HG03432 (cell line): Measurements from ENCODE around the gene IFNK.

ENCODE experiments used
- ATAC-seq: cut with Tn5 transposase; IDR thresholded peaks from one replicate; pipeline ENCODE4 v1.9.1; 2021; ENCODE audit warnings: mild to moderate bottlenecking, moderate library complexity; ENCODE audit not compliant: unreplicated experiment

The IFNK gene

DNA sequence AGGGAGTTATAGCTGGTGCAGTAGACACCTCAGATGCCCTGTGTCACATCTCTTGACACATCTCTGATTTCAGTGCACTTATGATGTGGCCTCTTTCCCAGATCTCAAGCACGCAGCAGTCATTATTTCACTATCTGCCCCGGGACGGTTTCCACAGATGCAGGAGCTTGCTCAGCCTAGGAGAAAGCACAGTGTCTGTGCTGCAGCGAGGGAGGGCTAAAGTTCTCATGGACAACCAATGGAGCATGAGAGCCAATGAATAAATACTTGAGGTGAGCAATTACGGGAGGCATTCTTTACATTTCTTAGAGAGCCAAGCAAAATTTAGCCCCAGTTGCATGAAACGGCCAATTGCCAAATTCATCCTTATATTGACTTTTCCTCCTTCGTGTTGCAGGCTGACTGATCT lies 12.9 kb downstream of the IFNK start:
- ATAC-seq, result no peak

DNA sequence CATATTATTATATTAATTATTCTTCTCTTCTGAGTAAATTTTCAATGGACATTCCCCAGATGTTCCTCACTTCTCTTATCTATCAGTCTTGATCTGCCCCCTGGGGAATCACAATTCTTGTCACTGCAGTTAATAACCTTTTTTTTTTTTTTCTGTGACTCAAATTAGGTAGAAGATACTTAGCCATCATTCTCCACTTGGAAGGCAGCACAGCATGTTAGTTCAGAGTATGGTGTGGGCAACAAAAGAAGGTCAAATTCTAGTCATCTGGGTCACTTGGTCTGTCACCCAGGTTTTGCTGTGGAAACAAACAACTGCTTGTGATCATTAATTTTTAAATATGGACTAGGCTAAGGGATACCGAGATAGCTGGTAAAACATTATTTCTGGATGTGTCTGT lies 13.7 kb downstream of the IFNK start:
- no peak for ATAC-seq

DNA sequence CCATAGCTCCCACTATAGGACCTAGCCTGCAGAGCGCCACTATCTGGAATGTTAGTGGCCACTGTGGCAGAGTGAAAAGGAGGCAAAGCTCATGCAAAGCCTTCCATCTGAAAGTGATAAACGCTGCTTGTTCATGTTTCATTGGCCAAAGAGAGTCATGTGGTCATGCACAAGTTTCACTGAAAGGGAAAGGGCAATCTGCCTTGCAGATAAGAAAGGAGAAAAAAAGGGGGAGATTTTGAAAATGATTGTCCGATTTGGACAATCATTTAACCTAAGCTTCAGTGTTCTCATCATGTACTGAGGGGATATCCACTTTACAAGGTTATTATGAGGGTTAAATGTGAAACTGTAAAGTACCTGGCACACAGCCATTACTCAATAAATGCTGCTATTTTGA lies 14.6 kb downstream of the IFNK start:
- peak; percentile 60 for ATAC-seq

DNA sequence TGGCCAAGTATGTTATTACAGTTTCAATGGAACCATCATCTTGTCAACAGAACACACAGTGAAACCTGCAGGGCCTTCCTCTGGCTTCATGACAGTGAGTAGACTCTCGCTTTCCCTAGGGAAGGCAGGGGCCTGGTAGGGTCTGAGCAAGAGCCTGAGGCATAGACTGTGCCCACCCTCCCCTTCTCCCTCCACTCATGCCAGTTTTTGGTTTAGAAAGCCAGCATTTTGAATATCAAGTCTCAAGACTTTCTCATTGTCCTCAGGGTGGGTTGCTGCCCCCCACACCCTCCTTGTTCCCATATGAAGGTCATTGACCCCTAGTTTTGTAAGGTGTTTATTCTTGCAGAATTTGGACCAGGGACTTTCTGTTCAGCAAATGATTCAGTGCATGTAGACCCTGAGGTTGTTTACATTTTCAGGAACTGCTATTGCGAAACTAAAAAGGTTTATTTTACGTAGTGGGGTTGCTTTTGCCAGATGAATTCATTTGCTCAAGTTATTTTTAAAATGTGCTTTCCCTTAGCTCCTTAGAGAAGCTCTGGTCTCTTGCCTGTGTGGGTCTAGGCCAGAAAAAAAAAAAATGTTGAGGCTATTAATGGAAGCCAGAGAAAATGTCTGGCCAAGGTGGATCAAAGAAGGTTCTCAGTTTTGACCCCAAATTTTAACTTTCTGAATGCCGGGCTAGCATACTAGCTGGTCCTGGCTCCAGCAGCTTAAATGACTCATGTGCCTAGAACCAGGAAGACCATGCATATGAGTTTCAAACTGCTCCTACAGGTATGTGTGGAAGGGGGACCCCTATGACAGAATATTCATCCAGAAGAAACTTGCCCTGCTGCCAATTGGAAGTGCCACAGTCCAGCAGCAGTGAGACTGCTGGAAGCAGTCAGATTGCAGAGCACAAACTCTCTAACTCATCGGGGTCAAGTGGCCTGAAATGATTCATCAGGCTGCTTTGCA lies 15.7 kb downstream of the IFNK start:
- ATAC-seq, result peak; percentile 59

DNA sequence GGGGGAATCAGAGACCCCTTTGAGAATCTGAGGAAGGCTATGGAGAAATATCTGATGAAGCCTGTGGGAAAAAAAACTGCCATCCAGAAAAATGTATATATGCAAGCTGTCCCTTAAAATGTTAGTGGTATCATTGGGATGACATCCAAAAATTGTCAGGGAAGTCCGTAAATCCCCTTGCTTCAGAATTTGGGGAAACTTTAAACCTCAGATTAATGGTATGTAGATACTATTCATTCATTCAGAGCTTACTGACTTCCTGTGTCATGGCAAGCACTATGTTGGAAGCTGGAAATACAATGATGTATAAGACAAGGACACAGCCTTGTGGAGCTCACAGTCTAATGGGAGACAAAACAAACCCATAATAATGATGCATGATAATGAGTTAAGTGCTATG lies 16.4 kb downstream of the IFNK start:
- ATAC-seq, result no peak

DNA sequence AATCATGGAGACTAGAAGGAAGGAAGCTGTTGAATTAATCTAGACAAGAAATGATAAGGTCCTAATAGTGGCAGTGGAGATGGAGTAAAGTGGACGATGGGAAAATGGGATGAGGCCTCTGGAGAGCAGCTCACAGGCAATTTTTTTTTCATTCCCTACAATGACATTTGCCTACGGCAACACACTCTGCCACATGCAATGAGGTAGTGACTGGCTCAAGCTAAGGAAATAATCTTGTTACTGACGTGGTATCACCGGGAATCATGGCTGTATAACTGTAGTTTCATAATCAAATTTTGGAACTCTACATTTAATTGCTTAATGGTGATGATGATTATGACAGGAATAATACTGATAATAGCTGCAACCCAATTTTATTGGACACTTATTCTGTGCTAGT lies 17.6 kb downstream of the IFNK start:
- ATAC-seq, result no peak

DNA sequence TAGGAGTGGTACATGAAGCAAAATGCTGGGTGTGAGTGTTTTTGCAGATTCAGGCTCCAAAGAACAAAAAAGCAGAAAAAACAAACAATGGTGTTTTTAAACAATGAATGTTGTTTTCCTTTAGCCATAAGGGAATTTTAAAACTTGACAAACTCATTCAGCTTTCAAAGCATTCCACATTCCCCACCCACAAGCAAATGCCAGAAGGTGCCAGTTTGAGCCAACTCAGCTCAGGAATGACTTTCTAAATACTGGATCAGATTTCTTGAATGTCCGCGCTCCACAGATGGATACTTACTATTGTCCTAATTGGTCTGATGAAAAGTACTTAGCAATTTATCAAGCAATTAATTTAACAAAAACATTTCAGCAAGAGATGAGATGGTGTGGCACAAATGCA lies 18.4 kb downstream of the IFNK start:
- ATAC-seq, result no peak

DNA sequence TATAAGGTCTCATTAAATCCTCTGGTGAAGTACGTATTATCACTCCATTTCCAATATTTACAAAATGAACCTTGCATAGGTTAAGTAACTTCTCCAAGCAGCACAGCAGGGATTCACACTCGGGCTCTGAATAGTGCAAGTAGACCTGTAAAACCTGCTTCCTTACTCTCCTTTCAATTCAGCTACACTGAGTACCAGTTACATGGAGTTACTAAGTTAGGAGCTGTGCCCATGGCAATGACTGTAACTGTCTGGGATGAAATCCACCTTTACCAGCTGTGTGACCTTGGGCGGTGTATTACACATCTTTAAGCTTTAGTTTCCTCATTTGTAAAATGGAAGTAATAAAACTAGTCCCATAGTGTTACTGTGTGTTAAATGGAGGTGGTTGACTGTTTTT lies 21.4 kb downstream of the IFNK start:
- no peak for ATAC-seq

DNA sequence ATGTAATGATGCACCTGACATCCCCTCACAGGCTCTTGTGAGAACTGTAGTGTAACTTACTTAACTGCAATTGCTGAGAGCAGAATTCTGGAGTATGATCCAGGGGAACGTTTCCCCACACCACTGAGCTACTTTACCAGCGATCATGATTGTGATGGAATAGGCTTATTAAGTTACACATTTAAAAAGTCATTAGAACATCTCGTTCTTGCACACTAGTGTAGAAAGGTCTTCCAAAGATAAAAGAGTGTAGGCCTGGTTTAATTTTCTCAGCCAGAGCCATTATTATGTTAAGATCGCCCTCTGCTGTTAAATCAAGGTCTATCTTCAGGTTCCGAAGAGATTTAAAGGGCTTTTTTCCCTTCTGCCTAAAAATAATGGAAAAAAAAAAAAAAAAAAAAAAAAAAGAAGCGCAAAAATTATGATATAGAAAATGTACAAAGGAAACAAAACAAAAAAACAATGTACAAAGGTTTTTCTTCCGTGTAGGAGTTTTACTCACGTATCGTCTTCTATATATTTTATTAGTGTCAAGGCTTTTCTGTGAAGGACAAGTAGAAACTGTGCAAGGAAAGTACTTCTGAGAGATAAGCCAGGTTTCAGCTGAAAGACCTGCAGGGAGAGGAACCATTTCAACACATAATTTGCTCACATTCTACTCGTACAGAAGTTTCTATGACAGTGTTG lies 24.1 kb downstream of the IFNK start:
- ATAC-seq, result peak; percentile 62

DNA sequence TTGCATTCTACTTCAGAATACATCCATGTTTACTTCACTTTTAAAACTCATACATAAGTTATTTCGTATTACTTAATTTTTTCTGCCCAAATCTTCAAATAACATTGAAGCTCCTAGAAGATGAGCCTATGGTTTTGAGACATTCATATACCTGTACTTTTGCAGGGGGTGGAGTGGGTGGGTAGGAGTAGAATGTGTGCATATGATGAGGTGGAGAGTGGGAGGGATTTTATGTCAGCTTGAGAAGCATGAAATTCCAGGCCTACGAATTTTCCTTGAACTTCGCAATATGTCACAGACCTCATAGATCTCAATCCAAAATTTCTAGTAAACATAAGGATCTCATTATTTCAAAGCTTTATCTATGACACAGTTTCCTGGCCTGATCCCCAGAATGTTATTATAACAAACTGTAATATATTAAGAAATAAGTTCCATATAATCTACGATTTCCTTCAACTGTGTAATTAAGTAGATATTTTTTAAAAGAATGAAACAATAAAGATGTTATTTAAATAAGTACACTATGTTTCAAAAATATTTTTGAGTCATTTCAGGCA lies 25.2 kb downstream of the IFNK start:
- ATAC-seq, result no peak

DNA sequence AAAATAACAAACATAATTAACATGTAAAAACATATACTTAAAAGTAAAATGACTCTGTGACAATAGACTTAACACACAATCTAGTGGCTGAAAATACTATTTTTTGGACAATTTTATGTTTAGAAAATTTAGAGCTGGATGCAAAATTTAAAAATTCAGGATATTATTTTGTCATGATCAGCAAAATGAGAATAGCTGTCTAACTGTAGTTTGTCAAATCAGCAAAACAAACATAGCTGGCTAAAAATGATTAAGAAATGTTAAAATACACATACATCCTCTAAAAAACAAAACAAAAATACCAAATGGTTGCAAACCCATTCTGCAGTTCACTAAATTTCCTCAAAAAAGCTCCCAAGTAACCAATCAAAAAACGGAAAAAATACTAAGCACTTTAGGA lies 30.6 kb downstream of the IFNK start:
- ATAC-seq, result no peak

DNA sequence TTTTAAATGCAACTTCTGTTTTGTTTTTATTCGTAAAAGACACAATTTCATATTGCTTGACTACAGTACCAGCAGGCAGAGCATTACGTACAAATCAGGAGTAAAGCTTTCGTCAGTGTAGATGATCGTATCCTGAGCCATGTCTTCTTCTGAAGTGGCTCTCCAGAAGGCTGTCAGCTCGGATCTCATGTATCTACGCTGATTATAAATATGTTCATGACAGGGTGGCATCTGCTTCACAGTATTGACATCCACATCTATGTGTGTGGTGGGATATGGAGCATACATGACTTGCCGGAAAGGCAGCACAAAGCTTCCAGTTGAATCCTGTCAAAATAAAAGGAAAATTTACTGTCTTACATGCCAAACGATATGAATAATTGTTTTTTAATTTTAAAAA lies 32.4 kb downstream of the IFNK start:
- no peak for ATAC-seq

DNA sequence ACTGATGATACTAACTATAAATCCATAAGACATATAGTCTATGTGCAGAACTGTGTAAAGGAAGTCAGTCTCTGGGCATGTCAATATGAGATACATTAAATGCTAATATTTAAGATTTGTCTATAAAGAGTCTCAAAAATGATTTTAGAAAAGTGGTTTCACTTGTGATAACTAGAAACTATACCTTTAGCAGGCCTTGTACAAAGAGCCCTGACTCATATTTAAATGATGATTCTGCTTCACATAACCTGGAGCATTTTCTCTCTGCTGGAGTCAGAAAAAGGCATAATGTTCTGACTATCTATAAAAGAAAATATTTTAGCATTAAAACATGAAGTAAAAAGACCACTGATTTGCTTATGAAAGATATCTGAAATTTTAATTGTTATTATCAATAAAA lies 34.2 kb downstream of the IFNK start:
- no peak for ATAC-seq

DNA sequence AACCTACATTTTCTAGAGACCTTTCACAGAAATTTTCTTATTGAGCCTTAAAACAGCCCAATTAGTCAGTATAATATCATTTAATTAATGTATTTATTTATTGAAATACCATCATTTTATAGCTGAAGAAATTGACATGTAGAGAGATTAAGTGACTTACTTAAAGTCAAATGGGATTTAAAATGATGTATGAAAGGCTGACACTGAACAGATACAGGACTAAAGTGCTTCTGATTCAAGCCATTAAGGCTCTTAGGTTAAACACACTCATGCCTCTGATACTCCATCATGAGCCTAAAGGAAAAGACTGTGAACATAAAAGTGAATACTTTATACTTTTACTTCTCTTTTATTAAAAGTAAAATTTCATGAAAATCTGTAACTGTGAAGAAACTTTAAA lies 36.4 kb downstream of the IFNK start:
- ATAC-seq, result no peak

DNA sequence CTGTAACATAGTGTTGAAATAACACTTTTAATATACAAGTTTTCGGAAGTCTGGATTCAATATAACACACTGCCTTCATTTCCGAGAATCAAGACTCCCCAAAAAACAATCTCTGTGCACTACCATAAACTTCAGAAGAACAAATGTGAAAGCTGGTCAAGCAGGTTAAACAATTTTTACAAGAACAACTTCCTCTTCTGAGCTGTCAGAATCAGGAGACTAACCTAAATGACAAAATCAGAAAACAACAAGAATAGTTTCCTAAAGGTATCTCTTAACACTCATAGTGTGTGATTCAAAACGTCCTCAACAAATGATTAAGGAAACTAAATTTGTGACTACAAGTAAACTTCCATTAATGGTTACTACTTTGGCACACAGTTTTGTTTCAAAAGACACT lies 37.6 kb downstream of the IFNK start:
- peak; percentile 43 for ATAC-seq

DNA sequence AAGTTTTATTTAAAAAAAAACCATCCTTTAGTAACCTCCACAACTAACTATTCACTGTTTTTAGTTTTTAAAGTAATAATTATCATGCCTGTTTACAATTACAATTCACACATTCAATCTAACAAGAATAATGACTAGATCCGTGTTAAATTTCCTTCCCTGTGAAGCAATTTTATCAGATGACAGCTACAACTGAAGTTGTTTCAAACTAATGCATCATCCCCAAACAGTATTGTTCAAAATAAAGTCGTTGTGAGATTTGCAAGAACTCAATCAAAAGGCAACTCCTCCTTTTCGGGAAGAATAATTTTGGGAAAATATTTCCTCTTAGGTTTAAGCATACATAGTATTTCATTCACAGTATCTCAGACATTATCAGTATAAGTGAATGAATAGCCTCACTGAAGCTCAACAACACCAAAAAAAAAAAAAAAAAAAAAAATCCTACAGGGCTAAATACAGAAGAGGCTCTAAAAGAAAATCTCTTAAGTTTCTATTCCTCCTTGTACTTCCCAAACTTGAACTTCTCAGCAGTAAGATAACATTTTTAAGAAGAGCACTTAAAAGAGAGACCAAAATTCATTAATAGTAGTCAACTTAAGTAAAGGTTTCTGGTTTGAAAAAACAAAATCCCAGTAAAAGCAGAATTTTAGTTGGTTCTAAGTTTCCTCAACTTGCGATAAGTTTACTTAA lies 39.8 kb downstream of the IFNK start:
- ATAC-seq, result no peak

DNA sequence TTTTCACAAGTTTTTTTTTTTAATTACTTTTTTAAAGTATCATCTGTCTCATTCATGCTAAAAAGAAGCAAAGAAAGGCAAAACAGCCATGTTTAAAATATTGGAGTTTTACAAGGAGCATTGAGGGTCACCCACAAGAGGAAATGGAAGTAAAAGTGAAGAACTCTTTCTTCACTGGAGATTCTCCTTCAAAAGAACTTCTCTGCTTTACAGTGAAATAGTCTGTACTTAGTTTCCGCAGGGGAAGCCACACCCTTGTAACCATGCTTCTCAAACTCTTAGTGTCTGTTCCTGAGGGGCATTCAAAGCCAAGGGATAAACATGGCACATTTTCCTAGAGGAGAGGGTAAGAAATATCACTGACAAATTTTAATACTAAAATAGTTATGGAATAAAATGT lies 40.6 kb downstream of the IFNK start:
- ATAC-seq, result no peak

DNA sequence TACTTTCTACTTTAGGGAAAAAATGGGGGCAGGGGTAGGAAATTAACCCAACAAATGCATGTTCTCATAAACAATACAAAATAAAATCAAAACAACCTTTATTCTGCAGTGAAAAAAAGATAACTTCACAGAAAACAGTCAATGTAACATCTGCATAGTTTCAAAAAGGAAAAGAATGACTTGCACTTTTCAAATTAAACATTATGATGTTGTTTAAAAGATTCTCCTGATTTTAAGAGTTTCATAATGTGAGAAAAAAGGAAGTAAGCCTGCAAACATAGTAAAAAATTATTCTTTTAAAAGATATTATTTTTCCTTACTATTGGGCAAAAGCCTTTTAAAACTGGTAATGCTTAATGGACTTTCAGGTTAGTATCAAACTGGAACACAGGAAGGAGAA lies 41.6 kb downstream of the IFNK start:
- no peak for ATAC-seq

DNA sequence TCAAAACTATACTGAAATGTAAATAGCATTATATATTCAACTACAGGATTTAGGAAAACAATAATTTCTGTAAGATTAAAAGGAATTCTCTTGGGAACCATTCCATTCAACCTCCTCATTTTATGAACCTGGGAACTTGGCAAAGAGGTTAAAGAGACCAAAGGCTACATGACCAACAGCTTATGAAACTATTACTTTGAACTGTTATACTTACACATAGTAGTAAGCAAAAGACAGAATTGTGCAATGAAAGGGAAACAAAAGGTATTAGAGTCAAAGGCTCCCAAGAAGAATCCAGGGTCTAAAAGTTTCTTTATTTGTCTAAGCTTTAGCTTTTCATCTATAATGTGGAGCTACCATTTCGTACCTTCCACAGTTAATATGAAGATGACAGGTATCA lies 42.0 kb downstream of the IFNK start:
- ATAC-seq, result no peak

DNA sequence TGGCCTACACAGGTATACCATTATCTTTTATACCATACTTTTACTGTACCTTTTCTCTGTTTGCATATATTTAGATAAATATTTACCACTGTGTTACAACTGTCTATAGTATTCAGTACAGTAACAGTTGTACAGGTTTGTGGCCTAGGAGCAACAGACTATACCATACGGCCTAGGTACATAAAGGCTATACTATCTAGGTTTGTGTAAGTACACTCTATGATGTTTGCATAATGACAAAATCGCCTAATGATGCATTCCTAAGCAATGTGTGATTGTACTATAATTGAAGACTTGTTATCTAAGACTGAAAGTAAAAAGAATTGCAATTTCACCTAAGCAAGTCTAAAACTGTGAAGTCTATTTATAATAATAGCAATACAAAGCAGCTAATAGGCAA lies 45.3 kb downstream of the IFNK start:
- no peak for ATAC-seq

DNA sequence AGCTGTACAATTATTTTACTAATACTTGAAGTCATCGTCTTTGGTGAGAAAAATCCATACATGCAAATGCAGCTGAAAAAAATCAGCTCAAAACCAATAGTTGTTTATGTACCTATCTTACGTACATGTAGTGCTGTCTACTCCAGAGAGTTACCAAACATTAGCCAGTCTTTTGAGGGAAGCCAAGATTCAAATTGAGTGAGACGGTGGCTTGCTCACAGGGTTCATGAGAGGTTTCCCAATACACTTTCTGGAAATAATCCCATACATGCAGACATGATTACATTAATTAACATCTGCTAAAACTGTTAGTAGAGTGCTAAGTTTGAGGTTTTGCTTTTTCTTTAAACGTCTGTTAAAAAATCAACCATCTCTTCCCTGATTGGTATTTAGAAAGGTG lies 46.9 kb downstream of the IFNK start:
- ATAC-seq, result no peak
